CD4-positive, alpha-beta T cell treated with Interleukin-4 for 4 hours (primary cell): ENCODE results near the gene ANP32A.

Source experiments
- DNase-seq: peaks from one replicate; pipeline ENCODE4 v3.0.0-alpha.2; 2020

Gene ANP32A

DNA sequence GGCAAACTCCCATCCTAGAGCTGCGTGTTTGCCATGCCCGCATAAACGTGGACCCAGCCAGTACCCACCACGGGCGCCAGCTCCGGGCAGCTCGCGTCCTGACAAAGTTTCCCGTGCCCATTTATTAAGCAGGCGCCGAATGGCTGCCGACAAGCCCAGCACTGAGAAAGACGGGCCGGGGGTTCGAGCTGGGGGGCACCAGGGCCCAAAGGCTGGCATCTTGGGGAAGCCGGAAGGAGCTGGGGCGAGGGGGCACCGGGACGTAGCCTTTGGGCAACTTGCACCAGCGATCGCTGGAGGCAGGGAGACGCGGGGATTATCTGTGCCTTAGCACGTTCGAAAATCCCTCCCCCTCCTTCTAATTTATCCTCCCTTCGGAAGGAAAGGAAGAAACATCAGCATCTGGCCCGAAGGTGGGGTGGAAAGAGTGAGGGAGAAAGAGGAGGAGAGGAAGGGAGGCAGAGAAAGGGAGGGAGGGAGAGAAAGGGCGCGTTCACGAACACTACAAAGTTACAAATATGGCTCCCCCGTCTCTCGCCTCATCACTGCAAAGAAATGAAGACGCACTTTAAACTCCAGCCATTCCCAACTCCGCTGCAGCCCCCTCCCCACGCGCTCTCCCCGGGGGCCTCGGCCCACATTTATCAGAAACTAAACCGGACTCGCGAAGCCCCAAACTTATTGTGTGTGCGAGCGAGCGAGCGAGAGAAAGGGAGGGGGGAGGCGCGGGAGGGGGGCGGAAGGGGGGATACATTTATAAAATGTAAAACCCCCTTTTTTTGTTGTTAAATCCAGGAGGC lies 1.0 kb downstream of the ANP32A start:
- no peak for DNase-seq

DNA sequence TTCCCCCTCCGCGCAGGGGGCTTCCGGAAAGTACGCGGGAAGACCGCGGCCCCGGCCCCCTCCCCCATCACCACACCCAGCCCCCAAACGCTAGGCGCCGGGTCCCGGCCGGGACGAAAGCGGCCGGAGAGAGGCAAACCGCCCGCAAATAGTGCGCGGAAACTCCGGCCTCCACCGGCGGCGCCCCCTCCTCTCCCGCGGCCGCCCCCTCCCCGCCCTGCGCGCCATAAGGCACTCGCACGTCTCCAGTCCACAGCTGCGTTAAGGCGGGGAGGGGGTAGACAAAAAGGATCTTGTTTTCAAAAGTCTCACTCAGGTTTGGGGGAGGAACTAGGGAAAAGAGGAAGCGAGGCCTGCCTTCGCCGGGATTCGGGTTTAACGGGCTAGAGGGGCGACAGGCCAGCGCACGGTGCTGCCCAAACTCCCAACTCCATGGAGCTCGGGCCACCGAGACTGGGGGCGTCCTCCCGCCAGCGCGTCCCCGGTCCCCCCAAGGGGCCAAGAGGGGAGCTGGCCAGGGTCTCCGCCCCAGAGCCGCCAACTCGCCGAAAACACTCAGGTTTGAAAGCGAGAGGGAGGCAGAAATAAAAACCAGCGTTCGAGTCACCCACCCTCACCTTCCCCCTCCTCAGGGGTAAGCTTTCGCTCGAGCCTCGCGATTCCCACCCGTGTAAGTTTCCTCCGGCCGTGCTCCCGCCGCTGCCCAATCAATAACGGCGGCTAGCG lies 1.8 kb downstream of the ANP32A start:
- DNase-seq, result no peak

DNA sequence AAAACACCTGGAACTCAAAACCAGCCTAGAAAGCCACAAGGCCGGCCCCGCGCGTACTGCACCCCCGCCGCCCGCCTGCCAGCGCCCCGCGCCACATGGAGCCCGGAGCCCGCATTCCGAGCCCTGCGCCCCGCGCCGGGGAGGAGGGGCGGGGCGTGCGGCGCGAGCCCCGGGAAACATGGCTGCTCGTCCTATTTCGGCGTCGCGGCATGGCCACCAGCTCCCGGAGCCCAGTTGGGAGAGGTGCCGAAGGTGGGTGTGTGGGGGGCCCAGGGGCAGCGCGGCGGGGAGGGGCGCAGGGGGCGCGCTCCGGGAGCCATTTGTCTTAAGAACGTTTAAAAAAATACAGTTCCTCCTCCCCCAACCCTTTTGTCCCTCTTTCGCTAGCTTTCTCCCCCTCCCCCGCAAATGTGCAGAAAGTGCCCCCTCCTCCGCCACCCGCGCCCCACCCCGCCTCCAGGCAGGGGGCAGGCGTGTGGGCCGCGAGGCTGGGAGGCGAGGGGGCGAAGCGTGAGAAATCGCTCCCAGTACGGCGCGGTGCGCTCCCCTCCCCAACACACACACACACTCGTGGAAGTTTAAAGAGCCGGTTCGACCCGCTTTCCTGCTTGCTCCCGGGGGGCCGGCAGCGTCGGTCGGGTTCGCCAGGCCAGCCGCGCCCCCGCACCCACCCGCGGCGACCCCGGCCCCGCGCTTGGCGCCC lies 2.5 kb downstream of the ANP32A start:
- peak; percentile 53 for DNase-seq

DNA sequence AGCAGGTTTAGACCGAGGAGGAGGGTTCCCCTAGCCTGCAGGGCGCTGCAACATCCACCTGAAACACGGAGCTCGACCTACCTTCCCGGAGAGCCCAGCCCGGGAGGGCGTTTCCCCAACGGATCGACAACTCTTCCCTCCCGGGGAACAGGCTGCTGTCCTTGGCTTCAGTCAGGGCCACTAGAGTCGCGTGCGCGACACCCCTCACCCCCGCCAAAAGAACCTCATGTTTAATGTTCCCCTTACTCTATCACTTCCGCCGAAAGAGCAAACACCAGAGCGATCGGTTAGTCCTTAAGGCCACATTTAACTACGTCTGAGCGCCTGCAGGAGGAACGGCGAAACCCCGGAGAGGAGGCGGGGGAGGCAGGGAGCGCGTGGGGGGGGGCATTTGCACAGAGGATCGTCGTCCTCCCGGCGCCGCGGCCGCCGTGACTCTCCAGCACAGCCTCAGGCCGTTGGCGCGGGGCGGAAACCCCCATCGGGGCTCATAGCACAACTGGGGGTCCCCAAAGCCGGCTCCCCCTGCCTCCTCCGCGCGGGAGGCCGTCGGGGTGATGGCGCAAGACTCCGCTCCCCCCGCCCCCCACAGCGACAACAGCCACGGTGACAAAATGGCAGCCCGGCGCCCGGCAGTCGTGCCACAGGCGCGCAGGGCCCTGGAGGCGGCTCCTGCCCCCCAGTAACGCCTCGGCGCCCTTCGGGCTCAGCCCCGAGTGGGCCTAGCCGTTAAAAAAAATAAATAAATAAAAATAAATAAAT lies 3.2 kb downstream of the ANP32A start:
- peak; percentile 68 for DNase-seq

DNA sequence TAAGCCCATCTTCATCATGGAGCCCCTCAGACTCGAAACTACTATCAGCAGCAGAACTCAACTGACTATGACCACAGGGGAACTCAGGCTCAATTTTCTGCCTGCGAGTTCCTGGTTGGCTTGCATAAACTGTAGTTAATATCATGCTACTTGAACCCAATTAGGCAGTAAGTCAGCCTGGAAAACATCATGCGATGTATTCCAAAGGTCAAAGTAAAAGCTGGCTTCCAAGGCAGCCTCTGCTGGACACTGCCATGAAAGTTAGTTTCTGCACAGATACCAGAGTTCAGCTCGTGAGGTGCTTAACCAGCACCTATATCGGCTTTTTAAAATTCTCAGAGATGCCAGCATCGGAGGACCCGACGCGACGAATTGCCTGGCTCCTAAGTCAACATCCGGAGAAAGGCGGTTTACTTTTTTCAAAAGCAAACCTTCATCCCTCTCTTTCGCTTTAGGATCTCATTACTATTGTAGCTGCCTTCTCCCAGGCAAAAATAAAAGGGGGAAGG lies 3.8 kb downstream of the ANP32A start:
- DNase-seq, result no peak

DNA sequence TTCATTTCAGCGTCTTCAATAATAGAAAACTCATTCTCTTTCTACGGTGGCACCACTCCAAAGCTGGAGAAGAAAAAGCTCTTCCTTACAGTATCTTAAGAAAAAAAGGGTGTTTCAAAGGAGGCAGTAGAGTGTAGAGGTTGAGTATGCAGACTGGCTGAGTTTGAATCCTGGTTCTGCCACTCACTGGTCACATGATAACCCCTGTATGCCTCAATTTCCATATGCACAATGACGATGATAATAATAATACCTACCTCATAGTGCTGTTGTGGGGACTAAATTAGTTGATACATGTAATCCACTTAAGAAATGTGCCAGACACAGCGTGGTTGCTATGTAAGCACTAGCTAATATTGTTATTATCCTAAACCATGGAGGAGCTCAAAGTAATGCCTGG lies 4.5 kb downstream of the ANP32A start:
- DNase-seq, result no peak

DNA sequence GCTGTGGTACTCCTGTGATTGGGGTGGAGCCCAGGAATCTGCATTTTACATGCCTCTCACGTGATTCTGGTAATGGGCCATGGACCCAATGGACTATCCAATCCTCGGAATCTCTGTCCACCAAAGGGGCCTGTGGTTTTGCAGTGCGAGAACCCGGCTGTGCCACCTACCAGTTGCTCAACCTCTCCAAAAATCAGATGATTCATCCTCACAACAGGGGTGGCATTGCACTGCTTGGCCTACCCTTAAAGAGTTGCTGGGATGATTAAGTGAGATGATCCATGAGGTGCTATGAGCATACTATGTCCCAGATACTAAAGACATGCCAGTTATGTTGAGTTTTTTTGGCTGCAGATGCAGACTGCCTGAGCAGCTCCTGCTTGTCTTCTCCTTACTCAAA lies 5.1 kb downstream of the ANP32A start:
- no peak for DNase-seq

DNA sequence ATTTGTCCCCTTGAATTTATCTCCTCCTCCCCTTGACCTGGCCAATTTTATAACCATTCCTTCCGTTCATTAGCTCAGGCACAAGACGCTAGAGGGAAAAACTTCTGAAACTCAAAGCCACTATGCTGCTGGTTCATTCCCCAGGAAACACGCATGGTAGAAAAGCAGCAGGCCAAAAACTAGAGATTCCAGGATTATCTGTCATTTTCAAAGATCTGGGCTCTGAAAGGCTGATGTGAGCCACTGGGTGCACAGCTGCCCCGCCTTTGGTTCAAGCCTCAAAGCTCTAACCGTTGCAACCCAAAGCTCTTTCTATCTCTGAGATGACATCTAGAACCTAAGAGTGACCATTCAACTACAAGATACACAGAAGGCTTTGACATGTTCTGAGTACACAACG lies 6.1 kb downstream of the ANP32A start:
- DNase-seq, result no peak

DNA sequence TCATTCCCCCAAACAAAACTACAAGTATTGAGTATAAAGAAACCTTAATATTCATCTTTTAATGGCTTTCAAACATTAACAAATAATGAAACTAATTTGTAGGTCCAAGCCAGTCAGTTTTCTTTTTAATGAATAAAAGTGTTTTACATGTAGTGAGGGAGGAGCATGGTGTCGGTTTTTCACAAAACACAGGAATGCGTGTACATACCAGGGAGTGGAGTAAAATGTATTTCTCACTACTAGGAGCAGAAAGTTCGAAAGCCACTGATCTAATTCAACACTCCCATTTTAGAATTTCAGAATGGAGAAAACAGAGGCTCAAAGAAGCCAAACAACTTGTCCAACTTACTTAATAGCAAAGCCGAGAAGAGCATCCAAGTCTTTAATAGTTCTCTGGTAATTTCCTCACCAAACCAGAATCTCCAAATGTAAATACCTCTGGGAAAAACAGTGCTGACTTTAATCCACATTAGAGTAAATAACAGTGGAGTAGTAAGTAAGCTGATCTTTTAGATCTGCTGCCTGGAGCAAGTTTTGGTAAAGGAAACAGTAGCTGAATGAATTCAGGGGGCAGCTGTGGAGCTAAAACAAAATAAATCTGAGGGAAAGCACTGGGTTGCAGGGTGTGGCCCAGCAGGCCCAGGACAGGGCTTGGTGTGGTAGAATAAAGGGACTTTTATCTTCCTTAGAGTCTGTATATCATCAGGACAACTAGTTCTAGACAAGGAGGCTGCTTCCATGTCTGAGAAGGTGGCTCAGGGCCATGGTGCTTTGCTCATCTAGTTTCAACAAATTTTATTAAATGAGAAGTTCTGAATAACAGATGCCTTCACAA lies 7.9 kb downstream of the ANP32A start:
- no peak for DNase-seq

DNA sequence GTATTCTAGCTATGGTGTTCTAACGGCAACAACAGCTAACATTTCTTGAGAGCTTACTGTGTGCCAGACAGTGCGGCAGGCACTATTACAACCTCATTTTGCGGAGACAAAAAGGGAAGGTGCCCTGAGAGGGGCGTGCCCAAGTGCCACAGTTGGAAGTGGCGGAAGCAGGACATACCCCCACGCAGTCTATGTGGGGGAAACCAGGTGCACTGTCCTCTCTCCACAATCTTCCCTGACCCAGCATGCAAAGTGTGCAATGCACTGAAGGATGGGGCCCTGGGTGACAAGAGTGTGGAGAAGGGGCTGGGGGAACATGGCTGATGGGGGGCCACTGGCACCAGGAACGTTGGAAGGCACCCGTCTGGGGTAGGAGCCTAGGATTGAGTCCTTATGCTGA lies 8.6 kb downstream of the ANP32A start:
- no peak for DNase-seq

DNA sequence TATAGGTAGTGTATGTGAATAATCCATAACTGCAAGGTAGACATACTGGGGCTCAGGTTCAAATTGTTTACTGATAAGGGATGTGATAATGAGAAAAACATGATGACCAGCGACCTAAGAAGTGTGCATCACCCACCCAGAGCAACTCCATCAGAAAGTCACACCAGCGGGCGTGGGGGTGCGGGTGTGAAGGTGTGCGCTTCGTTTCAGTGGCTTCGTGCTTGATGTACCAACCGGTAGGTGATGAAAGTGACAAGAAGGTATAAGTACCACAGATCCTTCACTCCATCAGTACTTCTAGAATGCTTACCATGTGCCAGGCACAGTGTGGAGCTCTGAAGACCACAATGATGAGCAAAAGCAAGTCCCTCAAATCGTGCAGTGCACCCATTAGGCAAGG lies 11.2 kb downstream of the ANP32A start:
- no peak for DNase-seq

DNA sequence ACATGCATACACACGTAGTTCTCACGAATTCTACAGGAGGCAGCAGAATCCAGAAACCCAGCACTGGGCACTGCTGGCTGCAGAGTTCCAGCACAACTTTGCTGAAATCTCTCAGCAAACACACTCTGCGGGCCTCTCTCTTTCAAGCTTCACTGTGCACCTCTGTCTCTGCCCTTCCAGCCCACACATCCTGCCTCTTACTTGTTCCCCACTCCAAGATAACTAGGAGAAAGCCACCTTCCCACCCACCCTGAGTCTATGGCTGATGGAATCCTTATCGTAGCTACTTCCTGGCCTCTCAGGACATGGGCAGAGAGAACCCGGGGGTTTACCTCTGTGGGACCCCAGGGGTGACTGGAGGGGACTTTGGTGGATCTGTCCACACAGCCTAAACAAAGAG lies 11.9 kb downstream of the ANP32A start:
- DNase-seq, result no peak

DNA sequence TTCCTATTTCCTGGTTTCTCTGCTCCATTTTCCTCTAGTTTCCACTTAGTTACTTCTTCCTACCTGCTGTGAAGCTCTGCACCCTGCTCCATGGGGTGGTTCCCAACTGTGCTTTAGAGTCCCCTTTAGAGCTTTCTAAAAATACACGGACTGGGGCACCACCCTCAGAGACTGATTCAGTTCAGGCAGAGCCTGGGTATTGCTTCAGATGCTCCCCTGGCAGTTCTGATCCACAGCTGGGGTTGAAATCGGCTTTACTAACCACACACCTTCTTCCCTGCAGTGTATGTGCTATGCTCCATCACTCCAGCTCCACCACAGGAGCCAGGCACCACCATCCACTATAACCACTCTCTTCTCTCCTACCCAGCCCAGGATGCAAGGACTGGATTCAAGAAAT lies 12.6 kb downstream of the ANP32A start:
- no peak for DNase-seq

DNA sequence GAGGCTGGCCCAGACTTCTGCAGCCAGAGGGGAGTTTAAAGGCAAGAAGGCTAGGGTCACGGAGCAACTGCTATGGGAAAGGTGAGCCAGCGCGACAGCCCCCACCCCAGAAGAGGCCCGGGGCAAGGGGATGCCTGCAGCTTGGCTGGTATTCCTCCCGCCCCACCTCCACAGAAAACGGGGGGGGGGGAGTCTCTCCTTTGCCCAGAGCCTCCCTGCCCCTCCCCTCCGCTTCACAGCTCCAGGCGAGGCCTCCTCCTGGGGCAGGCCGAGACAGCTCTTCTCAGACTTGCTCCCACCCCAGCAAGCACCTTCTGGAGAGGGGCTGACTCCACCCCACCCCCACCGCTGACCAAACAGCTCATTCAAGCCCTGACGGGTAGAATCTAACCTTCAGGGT lies 13.4 kb downstream of the ANP32A start:
- no peak for DNase-seq

DNA sequence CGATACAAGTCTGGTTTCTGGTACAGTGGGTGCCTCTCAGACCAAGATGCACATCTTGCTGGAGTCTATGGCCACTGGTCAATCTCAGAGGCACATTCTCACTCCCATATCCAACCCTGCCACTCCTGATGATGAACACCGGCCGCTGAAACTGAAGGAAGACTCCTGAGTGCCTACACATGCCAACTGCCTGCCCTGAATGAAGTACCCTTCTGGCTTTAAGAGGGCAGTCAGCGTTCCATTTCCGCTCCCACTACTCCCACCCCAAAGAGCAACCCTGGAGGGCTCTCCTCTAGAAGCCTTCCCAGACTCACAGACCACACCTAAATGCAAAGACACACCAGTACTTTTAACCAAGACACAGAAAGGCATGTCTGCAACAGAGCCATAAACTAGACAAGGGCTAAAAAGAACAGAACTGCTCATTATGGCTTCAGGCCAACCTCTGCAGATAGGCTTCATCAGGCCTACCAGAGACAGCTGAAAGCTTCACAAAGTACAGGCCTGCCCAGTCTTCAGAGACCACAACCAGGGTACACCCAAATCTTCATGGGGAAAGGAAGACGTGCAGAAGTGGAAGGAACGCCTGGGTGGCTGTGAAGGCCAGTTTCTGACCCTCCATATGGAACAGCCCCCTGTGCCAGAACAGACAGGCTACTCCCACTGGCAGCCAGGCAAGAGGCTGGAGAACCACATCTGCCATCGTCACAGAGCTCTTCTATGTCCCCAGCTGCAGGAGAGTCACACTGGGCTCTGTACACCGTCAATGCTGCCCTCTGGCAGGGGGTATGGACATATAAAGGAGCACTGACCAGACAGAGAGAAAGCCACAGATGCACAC lies 14.3 kb downstream of the ANP32A start:
- no peak for DNase-seq

DNA sequence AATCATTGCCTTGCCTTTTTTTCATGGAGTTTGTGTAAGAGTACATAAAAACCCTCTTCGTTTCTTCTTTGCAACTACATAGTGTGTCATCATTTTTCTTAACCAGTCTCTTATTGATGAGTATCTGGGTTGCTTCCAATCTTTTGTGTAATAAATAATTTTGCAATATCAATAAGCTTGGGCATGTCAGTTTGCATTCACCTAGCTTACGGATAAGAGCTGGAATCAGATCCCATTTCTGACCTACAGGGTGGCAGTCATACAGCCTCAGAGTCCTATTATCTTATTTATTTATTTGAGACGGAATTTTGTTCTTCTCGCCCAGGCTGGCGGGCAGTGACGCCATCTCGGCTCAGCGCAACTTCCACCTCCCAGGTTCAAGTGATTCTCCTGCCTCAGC lies 18.3 kb downstream of the ANP32A start:
- DNase-seq, result no peak

DNA sequence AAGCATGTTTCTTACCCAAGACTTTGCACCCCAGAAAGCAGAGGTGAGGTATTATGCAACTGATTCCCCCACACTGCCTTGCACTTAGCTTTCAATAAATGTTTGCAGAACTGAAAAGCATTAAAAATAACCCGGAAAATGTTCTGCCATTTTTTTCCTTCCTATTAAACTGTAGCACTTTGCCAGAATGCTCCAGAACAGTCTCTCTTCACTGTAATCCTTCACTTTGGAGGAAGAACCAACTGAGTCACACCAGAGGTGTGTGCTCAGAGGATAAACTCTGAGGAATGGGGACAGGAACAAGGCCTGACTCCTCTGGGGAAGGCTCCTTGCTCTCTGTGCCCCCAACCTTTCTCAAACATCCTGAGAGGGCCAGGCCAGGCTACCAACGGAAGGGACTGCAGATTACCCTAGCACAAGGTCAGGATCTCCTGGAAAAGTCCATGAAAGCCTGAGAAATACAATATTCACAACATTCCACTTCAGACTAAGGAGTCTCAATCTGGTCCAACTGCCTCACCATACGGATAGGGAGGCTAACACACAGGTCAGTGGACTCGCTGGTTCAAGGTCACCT lies 19.0 kb downstream of the ANP32A start:
- DNase-seq, result no peak

DNA sequence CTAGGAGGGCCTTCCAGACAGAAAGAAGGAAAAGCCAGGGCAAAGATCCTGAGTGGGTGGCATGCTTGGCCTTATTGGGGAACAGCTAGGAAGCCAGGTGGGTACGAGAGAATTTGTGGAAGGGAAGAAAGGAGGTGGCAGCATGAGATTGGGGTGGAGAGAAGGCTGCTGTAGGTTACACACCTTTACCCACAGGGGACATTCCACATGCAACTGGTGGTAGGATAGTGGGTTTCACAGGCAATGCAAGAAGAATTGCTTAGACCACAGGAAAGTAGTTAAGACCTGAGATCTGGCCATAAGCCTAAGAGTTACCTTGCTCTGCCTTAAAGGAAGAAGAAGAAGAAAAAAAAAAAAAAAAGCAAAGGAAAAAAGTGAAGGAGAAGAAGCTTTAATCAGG lies 19.8 kb downstream of the ANP32A start:
- no peak for DNase-seq

DNA sequence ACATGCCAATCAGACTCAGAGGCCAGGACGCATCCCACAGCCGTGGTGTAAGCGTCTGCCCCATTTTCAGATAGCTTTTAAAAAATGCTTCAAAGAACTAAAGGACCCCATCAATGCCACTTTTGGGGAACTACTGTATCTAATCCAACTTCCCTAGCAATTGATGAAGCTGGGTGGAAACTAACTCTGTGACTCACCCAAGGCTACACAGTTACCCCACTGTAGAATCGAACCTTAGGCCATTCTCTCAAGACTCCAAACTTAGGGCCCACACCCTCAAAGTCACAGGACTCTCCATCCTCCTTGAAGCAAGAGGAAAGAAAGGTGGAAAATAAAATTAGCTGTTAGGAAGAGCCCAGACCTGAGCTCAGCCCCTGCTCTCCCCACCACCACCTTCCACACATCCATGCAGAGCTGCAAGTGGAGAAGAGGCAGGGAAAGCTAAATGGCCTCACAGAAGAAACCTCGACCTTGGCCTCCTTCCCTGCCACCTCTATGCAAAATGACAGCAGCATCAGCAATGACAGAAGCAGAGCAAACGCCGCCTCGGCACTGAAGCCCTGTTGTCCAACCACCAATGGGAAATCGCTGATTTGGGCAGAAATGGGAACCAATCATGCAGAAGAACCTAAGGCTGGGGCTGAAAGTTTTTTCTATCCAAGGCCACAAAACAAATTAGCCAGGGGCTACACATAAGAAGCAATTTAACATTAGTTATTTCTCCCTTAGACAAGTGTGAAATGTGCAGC lies 22.2 kb downstream of the ANP32A start:
- no peak for DNase-seq
